Activated gamma-delta T cell (primary cell): ENCODE measurements around the gene TNFRSF14.

ENCODE experiments used
- DNase-seq: peaks from one replicate; lab custom pipeline; 2025; lab: John Stamatoyannopoulos, UW

TNFRSF14 gene

GRCh38 chr1:2602311-2602835 lies 46.2 kb downstream of the TNFRSF14 start:
- DNase-seq: no peak

GRCh38 chr1:2602866-2603520 lies 46.8 kb downstream of the TNFRSF14 start:
- DNase-seq: no peak

GRCh38 chr1:2603521-2604155 lies 47.5 kb downstream of the TNFRSF14 start:
- DNase-seq: no peak

GRCh38 chr1:2604156-2604843 lies 48.1 kb downstream of the TNFRSF14 start:
- DNase-seq: no peak

GRCh38 chr1:2604844-2605508 lies 48.8 kb downstream of the TNFRSF14 start:
- no peak for DNase-seq

- no peak for DNase-seq
Measured at GRCh38 chr1:2605509-2606395, 49.6 kb downstream of the TNFRSF14 start.

- no peak for DNase-seq
Measured at GRCh38 chr1:2606396-2606880, 50.3 kb downstream of the TNFRSF14 start.

GRCh38 chr1:2606881-2607621 lies 50.9 kb downstream of the TNFRSF14 start:
- no peak for DNase-seq

GRCh38 chr1:2607641-2608091 lies 51.5 kb downstream of the TNFRSF14 start:
- no peak for DNase-seq

GRCh38 chr1:2609319-2610035 lies 53.3 kb downstream of the TNFRSF14 start:
- DNase-seq: no peak

- DNase-seq: no peak
Measured at GRCh38 chr1:2610036-2610959, 54.1 kb downstream of the TNFRSF14 start.

GRCh38 chr1:2611031-2611501 lies 54.9 kb downstream of the TNFRSF14 start:
- DNase-seq: no peak

GRCh38 chr1:2611621-2612437 lies 55.7 kb downstream of the TNFRSF14 start:
- no peak for DNase-seq

- DNase-seq: no peak
Measured at GRCh38 chr1:2612591-2613365, 56.6 kb downstream of the TNFRSF14 start.
